GM18499 (cell line): ENCODE data around the gene EP400.
"Not testable (repeated sequence)": the region's sequence is repeated elsewhere in the genome, so short reads cannot be mapped to it uniquely, and the experiment has no call there.

Source experiments
- ATAC-seq: cut with Tn5 transposase; IDR thresholded peaks from one replicate; pipeline ENCODE4 v1.9.1; 2021; ENCODE audit warnings: moderate number of reproducible peaks; ENCODE audit not compliant: insufficient read depth, unreplicated experiment

EP400 gene

DNA sequence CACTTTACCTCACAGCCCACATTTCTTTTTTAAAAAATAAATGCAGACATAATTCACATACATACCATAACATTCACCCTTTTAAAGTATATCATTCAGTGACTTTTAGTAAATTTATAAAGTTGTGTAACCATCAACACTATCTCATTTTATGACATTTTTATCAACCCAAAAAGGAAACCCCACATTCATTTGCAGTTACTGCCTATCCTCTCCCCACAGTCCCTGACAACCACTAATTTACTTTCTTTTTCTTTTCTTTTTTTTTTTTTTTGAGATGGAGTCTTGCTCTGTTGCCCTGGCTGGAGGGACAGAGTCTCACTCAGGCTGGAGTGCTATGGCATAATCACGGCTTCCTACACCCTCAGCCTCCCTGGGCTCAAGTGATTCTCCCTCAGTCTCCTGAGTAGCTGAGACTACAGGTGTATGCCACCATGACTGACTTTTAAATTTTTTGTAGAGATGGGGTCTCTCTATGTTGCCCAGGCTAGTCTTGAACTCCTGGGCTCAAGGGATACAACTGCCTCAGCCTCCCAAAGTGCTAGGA lies 1.5 kb upstream of the EP400 start:
- no peak for ATAC-seq

DNA sequence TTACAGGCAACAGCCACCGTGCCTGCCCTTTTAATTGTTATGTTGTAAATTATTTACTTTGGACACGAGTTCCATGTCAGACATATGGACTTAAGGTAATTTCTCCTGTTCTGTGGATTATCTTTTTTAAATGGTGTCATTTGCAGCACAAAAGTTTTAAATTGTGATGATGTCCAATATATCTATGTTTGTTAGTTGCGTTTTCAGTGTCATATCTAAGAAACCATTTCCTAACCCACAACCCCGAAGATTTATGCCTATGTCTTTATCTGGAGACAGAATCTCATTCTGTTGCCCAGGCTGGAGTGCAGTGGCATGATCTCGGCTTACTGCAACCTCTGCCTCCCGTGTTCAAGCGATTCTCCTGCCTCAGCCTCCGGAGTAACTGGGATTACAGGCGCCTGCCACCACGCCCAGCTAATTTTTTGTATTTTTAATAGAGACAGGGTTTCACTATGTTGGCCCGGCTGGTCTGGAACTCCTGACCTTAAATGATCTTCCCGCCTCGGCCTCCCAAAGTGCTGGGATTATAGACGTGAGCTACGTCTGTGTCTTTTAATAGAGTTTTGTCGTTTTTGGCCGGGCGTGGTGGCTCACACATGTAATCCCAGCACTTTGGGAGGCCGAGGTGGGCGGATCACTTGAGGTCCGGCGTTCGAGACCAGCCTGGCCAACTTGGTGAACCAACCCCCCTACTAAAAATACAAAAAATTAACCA lies 870 bp upstream of the EP400 start:
- ATAC-seq: not testable (repeated sequence)

DNA sequence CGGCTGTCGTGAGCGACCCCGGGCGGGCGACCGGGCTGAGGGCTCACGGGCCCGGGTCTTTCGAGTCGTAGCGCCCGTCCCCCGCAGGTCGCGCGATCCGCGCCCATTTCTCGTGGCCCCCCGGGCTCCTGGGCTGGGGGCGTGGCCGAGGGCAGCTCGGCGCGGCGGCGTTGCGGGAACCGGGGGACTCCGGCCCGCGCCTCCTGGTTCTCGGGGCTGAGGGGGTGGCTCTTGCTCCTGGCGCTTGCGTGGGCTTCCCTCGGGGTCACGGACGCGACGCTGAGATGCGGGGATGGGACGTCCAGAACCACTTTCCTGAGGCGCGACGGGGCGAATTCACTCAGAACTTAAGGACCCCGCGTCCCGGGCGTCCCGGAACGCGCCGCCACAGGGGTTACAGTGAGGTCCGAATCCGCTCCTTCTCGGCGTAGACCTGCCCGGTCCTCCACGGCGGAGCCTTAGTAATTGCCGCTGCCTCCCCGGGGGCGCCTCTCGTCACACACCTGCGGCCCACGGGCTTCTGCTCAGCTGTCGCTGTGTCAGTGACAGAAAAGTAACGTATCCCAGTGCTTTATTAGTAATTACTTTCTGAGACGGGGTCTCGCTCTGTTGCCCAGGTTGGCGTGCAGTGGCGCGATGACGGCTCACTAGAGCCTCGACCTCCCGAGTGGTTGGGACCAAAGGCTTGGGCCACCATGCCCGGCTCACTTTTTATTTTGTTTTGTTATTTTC lies 606 bp downstream of the EP400 start:
- ATAC-seq: no peak

DNA sequence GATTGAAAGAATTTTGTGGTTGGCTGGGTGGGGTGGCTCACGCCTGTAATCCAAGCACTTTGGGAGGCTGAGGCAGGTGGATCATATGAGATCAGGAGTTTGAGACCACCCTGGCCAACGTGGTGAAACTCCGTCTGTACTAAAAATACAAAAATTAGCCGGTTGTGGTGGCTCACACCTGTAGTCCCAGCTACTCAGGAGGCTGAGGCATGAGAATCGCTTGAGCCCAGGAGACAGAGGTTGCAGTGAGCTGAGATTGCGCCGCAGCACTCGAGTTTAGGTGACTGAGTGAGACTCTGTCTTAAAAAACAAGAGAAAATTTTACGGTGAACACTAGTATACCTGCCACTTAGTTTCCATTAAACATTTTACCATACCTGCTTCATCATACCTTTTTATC lies 4.1 kb downstream of the EP400 start:
- not testable (repeated sequence) for ATAC-seq

DNA sequence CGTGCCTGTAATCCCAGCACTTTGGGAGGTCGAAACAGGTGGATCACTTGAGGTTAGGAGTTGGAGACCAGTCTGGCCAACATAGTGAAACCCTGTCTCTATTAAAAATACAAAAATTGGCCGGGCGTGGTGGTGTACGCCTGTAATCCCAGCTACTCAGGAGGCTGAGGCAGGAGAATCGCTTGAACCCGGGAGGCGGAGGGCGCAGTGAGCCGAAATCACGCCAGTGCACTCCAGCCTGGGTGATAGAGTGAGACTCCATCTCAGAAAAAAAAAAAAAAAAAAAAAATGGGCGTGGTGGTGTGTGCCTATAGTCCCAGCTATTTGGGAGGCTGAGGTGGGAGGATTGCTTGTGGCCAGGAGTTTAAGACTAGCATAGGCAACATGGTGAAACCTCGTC lies 4.7 kb downstream of the EP400 start:
- ATAC-seq: not testable (repeated sequence)

DNA sequence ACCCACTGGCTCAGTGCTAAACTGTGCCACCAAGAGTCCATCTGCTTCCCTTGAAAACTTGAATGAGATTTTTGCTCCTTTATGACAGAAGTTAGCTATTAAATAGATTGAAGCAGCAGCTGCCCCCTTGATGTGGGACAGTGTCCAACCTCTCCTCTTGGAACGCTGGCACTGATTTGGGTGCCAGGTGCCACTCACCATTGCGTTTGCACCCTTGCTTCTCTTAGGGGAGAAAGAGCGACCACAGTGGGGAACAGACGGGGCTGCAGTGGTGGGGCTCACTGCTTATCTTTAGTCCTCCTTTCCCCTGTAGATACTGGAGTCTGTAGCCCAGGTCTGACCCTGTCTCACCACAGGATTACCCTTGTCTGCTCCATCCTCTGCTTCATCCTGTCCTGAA lies 9.4 kb downstream of the EP400 start:
- ATAC-seq: no peak

DNA sequence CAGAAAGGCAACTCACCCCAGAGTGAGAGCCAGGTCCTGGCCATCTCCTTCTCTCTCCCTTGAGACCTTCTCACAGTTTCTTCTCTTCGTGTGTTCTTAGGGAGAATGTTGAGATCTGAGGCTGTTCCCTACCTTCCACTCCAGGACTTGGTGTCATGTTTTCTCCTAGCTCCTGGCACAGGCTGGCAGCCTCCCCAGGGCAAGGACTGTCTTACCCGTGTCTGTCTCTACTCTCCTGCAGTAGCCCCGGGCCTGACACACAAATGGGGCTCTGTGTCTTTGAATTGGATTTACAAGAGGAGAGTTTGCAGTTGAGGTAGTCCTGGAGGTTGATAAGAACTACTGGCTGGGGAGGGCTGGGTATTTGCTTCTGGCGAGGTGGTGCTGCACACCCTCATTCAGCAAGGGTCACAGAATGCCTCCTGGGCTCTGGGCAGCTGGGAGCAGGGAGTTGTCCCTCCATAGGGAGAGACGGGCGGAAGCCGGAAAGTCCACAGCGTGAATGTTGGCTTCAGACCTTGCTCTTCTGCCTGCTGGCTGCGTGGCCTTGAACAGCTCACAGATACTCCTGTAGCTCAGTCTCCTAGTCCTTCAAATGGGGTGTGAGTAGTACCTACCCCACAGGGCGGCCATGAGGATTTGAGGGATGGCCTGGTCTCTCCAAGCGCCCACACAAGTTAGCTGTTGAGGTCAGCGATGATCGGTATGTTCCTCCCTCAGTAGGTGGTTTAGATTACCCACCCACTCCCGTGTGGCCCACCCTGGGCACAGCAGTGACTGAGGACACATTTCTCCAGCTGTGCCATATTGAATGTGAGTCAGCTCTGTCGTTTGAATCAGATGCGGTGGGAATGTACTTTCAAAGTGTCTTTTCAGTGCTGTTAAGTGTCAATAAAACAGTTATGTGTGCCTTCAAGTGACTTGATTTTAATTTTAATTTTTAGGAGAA lies 10.2 kb downstream of the EP400 start:
- ATAC-seq: no peak

DNA sequence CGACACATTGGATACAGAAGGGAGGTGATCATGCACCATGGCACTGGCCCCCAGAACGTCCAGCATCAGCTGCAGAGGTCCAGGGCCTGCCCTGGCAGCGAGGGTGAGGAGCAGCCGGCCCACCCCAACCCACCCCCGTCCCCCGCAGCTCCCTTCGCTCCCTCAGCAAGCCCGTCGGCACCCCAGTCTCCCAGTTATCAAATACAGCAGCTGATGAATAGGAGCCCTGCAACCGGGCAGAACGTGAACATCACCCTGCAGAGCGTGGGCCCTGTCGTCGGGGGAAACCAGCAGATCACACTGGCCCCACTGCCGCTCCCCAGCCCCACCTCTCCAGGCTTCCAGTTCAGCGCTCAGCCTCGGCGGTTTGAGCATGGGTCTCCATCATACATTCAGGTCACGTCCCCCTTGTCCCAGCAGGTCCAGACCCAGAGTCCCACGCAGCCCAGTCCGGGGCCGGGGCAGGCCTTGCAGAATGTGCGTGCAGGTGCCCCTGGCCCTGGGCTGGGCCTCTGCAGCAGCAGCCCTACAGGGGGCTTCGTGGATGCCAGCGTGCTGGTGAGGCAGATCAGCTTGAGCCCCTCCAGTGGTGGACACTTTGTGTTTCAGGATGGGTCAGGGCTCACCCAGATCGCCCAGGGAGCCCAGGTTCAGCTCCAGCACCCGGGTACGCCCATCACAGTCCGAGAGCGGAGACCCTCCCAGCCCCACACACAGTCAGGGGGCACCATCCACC lies 11.0 kb downstream of the EP400 start:
- ATAC-seq: not testable (repeated sequence)

DNA sequence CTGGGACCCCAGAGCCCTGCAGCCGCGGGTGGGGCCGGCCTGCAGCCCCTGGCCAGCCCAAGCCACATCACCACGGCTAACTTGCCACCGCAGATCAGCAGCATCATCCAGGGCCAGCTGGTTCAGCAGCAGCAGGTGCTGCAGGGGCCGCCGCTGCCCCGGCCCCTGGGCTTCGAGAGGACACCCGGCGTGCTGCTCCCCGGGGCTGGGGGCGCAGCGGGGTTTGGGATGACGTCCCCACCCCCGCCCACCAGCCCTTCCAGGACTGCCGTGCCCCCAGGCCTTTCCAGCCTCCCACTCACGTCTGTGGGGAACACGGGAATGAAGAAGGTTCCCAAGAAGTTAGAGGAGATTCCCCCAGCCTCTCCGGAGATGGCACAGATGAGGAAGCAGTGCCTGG lies 11.6 kb downstream of the EP400 start:
- not testable (repeated sequence) for ATAC-seq

DNA sequence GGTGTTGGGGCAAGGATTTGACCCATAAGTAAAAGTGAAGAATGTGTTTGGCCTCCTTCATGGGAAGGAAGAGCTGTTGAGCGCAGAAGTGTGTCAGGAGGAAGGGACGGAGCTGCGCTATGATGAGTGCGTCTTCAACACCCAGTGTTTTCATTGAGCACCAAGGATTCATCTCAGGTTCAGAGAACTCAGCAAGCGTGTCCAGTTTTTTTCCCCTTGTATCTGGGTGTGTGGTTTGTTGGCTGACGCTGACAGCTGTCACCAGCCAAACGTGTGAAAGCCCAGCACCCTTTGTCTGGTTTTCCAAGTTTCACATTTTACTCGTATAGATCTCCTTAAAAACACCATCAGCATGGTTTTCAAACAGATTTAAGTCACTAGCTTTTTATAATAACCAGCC lies 12.3 kb downstream of the EP400 start:
- ATAC-seq: no peak

DNA sequence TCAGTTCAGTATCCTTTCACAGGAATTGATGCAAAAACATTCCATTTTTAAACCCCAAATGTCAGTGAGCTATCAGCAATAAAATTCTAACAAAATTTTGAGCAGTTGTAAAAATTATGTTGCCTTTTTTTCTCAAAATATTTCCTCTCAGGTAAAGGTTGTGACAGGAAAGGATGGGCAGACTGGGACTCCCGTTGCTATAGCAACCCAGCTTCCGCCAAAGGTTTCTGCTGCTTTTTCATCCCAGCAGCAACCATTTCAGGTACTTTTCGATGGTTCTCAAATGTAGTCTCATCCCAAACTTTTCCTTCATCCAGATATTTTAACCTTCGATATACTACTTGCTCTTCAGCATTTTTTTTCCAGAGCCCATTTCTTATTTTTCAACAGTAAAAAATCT lies 13.6 kb downstream of the EP400 start:
- no peak for ATAC-seq

DNA sequence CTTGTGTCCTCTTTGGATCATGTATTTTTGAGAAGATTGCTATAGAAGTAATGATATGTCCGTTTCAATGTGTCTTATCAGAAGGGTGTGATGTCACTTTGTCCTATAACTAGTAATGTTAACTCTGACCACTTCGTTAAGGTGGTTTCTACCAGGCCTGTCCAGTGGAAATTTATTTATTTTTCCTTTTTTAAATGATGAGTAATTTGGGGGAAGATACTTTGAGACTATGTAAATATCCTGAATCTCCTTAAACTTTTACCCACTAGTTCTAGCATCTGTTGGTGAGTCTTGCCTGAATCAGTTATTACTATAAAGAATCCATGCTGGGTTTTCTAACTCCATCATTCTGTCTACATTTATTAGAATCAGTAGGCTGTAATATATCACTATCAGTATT lies 15.3 kb downstream of the EP400 start:
- ATAC-seq: no peak

DNA sequence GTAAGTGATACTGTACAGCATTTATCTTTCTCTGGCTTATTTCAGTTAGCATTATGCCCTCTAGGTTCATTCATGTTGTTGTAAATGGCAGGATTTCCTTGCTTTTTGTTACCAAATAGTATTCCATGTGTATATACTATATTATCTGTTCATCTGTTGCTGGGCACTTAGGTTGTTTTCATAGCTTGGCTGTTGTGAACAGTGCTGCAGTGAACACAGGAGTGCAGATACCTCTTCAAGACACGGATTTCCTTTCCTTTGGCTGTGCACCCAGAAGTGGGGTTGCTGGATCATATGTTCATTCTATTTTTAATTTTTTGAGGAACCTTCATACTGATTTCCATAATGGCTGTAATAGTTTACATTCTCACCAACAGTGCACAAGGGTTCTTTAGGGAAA lies 21.5 kb downstream of the EP400 start:
- no peak for ATAC-seq

DNA sequence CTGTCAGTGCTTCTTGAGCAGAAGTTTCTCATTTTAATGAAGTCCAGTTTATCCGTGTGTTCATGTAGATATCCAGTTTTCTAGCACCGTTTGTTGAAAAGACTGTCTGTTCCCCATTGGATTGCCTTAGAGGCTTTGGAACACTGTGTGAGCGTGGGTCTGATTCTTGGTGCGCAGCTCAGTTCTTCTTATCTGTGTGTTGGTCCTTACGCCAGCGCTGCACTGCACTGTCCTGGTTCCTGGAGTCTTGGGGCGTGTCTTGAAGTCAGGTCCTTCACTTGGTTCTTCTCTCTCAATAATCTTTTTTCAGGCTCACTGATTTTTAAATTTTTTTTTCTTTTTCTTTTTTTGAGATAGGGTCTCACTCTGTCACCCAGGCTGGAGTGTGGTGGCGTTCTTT lies 25.5 kb downstream of the EP400 start:
- ATAC-seq: no peak

DNA sequence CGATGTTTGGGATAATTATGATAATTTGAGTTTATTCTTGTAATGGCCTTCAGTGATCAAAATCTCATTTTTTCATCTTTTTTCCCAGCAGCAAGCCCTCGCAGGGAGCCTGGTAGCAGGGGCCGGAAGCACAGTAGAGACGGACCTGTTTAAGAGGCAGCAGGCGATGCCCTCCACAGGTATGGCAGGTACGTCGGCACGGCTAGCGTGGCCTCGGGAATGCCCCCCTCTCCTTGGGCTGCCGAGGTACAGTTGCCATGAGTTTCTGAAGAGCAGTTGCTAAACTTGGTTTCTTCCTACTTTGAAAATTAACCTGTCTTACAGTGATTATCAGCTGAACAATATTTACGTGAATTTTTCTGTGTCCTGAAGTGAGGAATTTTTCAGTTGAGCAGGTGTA lies 29.9 kb downstream of the EP400 start:
- no peak for ATAC-seq

DNA sequence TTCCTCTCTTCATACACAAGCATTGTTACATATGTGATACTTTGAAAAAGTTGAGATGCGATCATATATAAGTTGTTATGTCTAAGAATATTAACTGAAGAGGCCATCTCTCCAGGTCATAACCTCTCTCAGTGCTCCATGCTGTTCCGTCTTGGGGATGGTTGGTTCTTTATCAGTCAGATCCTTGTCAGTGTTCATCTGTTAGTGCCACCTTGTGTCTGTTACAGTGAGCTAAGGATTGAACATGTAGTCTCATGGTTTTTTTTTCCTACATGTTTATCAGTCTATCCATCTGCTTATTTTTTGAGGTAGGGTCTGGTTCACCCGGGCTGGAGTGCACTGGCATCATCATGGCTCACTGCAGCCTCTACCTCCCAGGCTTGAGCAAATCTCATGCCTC lies 30.5 kb downstream of the EP400 start:
- ATAC-seq: no peak

DNA sequence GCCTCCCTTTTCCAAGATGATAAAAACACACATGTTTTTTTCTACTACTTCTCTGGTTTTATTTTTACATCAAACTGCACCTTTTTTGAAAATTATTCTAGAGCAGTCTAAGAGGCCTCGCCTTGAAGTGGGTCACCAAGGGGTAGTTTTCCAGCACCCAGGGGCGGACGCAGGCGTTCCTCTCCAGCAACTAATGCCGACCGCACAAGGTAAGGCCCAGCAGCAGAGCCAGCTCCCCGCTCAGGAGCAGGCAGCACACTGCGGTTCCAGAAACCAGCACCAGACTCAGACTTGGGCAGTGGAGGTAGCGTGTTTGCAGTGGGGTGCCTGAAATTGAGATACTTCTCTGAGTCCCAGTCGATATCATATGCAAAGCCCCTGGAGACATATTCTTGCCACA lies 31.6 kb downstream of the EP400 start:
- no peak for ATAC-seq

DNA sequence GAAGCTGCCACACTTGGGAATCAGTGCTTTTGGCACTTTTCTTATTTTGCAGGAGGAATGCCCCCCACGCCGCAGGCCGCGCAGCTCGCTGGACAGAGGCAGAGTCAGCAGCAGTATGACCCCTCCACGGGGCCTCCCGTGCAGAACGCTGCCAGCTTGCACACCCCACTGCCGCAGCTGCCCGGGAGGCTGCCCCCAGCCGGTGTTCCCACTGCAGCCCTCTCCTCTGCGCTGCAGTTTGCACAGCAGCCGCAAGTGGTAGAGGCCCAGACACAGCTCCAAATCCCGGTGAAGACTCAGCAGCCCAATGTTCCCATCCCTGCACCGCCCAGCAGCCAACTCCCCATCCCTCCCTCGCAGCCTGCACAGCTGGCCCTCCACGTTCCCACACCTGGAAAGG lies 32.3 kb downstream of the EP400 start:
- ATAC-seq: no peak

DNA sequence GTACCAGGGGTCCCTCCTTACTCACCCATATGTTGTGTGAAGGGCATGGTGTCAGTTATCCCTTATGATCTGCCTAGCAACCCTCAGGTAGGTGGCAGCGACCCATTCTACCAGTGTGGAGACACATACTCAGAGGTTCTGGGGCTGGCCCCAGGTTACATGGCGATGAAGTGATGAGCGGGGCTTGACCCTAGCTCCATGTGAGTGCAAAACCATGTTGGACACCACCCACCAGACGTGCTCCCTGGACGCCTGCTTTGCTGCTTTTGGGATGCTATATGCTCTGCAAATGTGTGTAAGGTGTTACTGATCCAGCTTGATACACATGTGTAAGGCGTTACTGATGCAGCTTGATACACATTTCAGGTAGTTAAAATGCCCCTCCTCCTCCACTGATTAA lies 33.3 kb downstream of the EP400 start:
- no peak for ATAC-seq

DNA sequence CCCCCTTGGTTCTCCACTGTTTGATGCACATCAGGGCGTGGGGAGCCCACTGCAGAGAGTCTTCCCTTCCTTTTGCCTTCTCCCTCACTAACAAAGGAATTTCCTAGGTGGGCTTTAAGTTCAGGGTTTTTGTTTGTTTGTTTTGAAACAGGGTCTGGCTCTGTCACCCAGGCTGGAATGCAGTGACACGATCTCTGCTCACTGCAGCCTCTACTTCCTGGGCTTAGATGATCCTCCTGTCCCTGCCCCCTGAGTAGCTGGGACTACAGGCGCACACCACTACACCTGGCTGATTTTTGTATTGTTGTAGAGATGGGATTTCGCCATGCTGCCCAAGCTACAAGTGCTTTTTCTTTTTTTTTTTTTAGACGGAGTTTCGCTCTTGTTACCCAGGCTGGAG lies 33.8 kb downstream of the EP400 start:
- no peak for ATAC-seq
